HepG2 (cell line): ENCODE results near the gene NDUFB8. TPM values are rescaled to one million over a fixed set of nuclear protein-coding genes. Genes with fewer than 3 reads are reported as not detected.

ENCODE experiments used
- ATAC-seq: fragments of 200-7000 bp; cut with Tn5 transposase; 3 replicates; pipeline ENCODE4 v1.9.1; 2020; ENCODE audit warnings: mild to moderate bottlenecking, moderate library complexity
- BruUV-seq: library from RNA; stranded (reverse); fragments of 400-500 nt; replicated peaks from 2 replicates; lab custom pipeline; 2021; lab: Mats Ljungman, UMichigan
- CTCF ChIA-PET: fragments of 300-600 bp; formaldehyde crosslinking; extraction: SDS; loops from one replicate; lab custom pipeline; 2021; ENCODE audit warnings: low total read pairs, inconsistent platforms, low intra/inter-chr PET ratio; lab: Yijun Ruan, JAX
- POLR2A ChIA-PET: fragments of 350-600 bp; sonication (Branson Sonifier 250); formaldehyde crosslinking; loops from one replicate; lab custom pipeline; 2020; ENCODE audit warnings: antibody characterized with exemption, inconsistent platforms; lab: Yijun Ruan, JAX
- DNase-seq: peaks from one replicate; pipeline ENCODE4 v3.0.0-alpha.2; 2015; ENCODE audit warnings: low spot score
- FAIRE-seq: peaks from 3 replicates; lab custom pipeline; 2011; peaks lifted over from hg19 to GRCh38; lab: Jason Lieb, UNC
- H2AFZ ChIP-seq: one replicate; pipeline ENCODE4 v1.6.1; 2011; ENCODE audit warnings: low read length, inconsistent platforms
- H3K27ac ChIP-seq: fragments of 300-600 bp; 3 replicates; pipeline ENCODE4 v1.8.0; 2011; ENCODE audit warnings: mixed run types, mild to moderate bottlenecking, mixed read lengths, low read length, inconsistent platforms; ENCODE audit not compliant: insufficient read depth; ENCODE audit errors: extremely low read length
- H3K27me3 ChIP-seq, 2 experiments: fragments of 200-600 bp in 1 of 2; 2 replicates in 1 of 2; 3 replicates in 1 of 2; pipeline versions ENCODE4 v1.6.0 to v1.8.0; 2011; ENCODE audit warnings: low read length in 2 of 2, mild to moderate bottlenecking in 2 of 2, moderate library complexity in 2 of 2, inconsistent platforms in 1 of 2; ENCODE audit not compliant: insufficient read depth in 2 of 2, control insufficient read depth in 1 of 2
- H3K36me3 ChIP-seq, 2 experiments: fragments of 200-600 bp in 1 of 2; replicated peaks in 1 of 2; 2 replicates in 1 of 2; 3 replicates in 1 of 2; pipeline versions ENCODE4 v1.5.1 to v1.8.0; 2011; ENCODE audit warnings: low read length in 2 of 2, inconsistent platforms in 1 of 2; ENCODE audit not compliant: insufficient read depth in 2 of 2, control insufficient read depth in 1 of 2
- H3K4me1 ChIP-seq: 2 replicates; pipeline ENCODE4 v1.5.1; 2012; ENCODE audit warnings: low read length, inconsistent platforms; ENCODE audit not compliant: insufficient read depth
- H3K4me2 ChIP-seq: 2 replicates; pipeline ENCODE4 v1.6.0; 2011; ENCODE audit warnings: low read depth, low read length, inconsistent platforms
- H3K4me3 ChIP-seq, 3 experiments: fragments of 200-600 bp in 1 of 3; sonication (generic), shearing (Covaris generic) in 1 of 3; replicated peaks in 1 of 3; 2 replicates each; pipeline ENCODE4 v1.5.1; 2011 to 2016; ENCODE audit warnings: low read length in 3 of 3, inconsistent platforms in 2 of 3, low read depth in 2 of 3, mild to moderate bottlenecking in 2 of 3, control low read depth in 1 of 3, mixed read lengths in 1 of 3; ENCODE audit not compliant: insufficient read depth in 1 of 3
- H3K79me2 ChIP-seq: one replicate; pipeline ENCODE4 v1.6.1; 2011; ENCODE audit warnings: low read length, inconsistent platforms; ENCODE audit not compliant: insufficient read depth
- H3K9ac ChIP-seq: 2 replicates; pipeline ENCODE4 v1.6.0; 2011; ENCODE audit warnings: mild to moderate bottlenecking, low read depth, low read length, inconsistent platforms; ENCODE audit not compliant: insufficient read depth
- H3K9me3 ChIP-seq: 2 replicates; pipeline ENCODE4 v1.5.1; 2012; ENCODE audit warnings: mild to moderate bottlenecking, low read length
- H4K20me1 ChIP-seq: 2 replicates; pipeline ENCODE4 v1.6.0; 2011; ENCODE audit warnings: inconsistent platforms, mild to moderate bottlenecking, low read length, moderate library complexity; ENCODE audit not compliant: insufficient read depth
- HMG20B ChIP-seq: conservative IDR thresholded peaks from 2 replicates; pipeline ENCODE4 v1.6.1; 2016; ENCODE audit warnings: missing genetic modification reagents, missing compliant biosample characterization
- IRF9 ChIP-seq: sonication (generic); formaldehyde crosslinking; IDR thresholded peaks from 2 replicates; pipeline ENCODE4 v1.8.0; 2022; ENCODE audit warnings: missing genetic modification reagents, mild to moderate bottlenecking, borderline replicate concordance
- MED8 ChIP-seq: sonication (generic); formaldehyde crosslinking; IDR thresholded peaks from 2 replicates; pipeline ENCODE4 v1.8.1; 2023; ENCODE audit warnings: mild to moderate bottlenecking, missing genetic modification reagents; ENCODE audit not compliant: insufficient replicate concordance
- NCOR1 ChIP-seq: fragments of 200-600 bp; sonication (generic); IDR thresholded peaks from 2 replicates; pipeline ENCODE4 v1.7.0; 2017; ENCODE audit warnings: antibody characterized with exemption, low read length, borderline replicate concordance
- SIX1 ChIP-seq: sonication (generic); formaldehyde crosslinking; IDR thresholded peaks from 2 replicates; pipeline ENCODE4 v1.4.0; 2020; ENCODE audit warnings: missing genetic modification reagents, borderline replicate concordance
- STAG1 ChIP-seq: sonication (generic); formaldehyde crosslinking; IDR thresholded peaks from 2 replicates; pipeline ENCODE4 v1.4.0; 2020; ENCODE audit warnings: missing genetic modification reagents
- ZNF383 ChIP-seq: sonication (generic); formaldehyde crosslinking; IDR thresholded peaks from 2 replicates; pipeline ENCODE4 v1.4.0; 2020; ENCODE audit warnings: missing genetic modification reagents, mild to moderate bottlenecking, borderline replicate concordance
- ZNF614 ChIP-seq: IDR thresholded peaks from 2 replicates; pipeline ENCODE4 v1.6.1; 2018; ENCODE audit warnings: missing biosample characterization, missing genetic modification reagents, inconsistent platforms, borderline replicate concordance
- ZNF839 ChIP-seq: sonication (generic); formaldehyde crosslinking; IDR thresholded peaks from 2 replicates; pipeline ENCODE4 v1.4.0; 2020; ENCODE audit warnings: missing genetic modification reagents, mild to moderate bottlenecking, borderline replicate concordance
- ZSCAN20 ChIP-seq: sonication (generic); formaldehyde crosslinking; IDR thresholded peaks from 2 replicates; pipeline ENCODE4 v1.4.0; 2020; ENCODE audit warnings: missing genetic modification reagents, mild to moderate bottlenecking, borderline replicate concordance
- ZSCAN25 ChIP-seq: sonication (generic); formaldehyde crosslinking; IDR thresholded peaks from 2 replicates; pipeline ENCODE4 v1.8.0; 2022; ENCODE audit warnings: mild to moderate bottlenecking, missing genetic modification reagents
- WGBS: methylation state at CpG from one replicate; pipeline ENCODE4 v1.1.6; 2017; ENCODE audit warnings: low lambda C conversion rate; 5-methylcytosine and 5-hydroxymethylcytosine counted together
- in situ Hi-C: cut with HindIII; loops from 2 replicates; pipeline ENCODE4 v1.10.0; 2017; ENCODE audit warnings: low pct_unique_long_range_greater_than_20kb; ENCODE audit not compliant: extremely low pct_ligation_motif_present
- intact Hi-C: fragments of 100-400 bp; cut with micrococcal nuclease; formaldehyde crosslinking; loops from one replicate; pipeline ENCODE4 v1.10.0; 2022; ENCODE audit not compliant: unreplicated experiment
- polyA plus RNA-seq, 8 experiments: library from polyadenylated mRNA; depleted of rRNA in 3 of 8; stranded (reverse) in 7 of 8; unstranded in 1 of 8; fragments of >200 nt; fragmentation: Illumina TruSeq in 4 of 8; extraction: Trizol in 4 of 8; gene quantifications; 2 replicates each; pipeline versions ENCODE4 v1.2.1 to v1.2.3, GENCODE V29; 2011 to 2016; ENCODE audit warnings: low read depth in 4 of 8, missing spikeins in 1 of 8, mixed read lengths in 1 of 8; ENCODE audit not compliant: insufficient read depth in 1 of 8
- total RNA-seq, 5 experiments: library from RNA; depleted of rRNA; stranded (reverse); fragments of >200 nt; fragmentation: Illumina TruSeq; extraction: Trizol; gene quantifications; 2 replicates each; pipeline ENCODE4 v1.2.3, GENCODE V29; 2016; ENCODE audit warnings: low read depth in 1 of 5
- TF ChIP-seq, protein P1 (sequence below): sonication (generic); formaldehyde crosslinking; IDR thresholded peaks from 2 replicates; pipeline ENCODE4 v1.5.1; 2020; ENCODE audit warnings: mild to moderate bottlenecking, missing genetic modification reagents, borderline replicate concordance
- TF ChIP-seq, protein P2 (sequence below): sonication (generic); formaldehyde crosslinking; IDR thresholded peaks from 2 replicates; pipeline ENCODE4 v1.4.0; 2020; ENCODE audit warnings: missing genetic modification reagents
- TF ChIP-seq, protein P3 (sequence below): fragments of 450-650 bp; IDR thresholded peaks from 2 replicates; pipeline ENCODE4 v1.6.1; 2016

NDUFB8 gene
- total and polyA plus RNA-seq, 2 of the 13 experiments (the other 11 are each of a cell fraction or from before 2014, with no cell fraction given), result 210 to 216 TPM

GRCh38 chr10:100576282-100576635 lies 46.6 kb upstream of the NDUFB8 start:
- TF ChIP-seq ZSCAN20 (CRISPR knock-in tag), result no peak
- TF ChIP-seq ZSCAN25, result no peak
- no peak for TF ChIP-seq ZNF614 (CRISPR knock-in tag)
- TF ChIP-seq ZNF839 (CRISPR knock-in tag), result no peak
- TF ChIP-seq IRF9 (CRISPR knock-in tag), result no peak
- TF ChIP-seq, protein P1, sequence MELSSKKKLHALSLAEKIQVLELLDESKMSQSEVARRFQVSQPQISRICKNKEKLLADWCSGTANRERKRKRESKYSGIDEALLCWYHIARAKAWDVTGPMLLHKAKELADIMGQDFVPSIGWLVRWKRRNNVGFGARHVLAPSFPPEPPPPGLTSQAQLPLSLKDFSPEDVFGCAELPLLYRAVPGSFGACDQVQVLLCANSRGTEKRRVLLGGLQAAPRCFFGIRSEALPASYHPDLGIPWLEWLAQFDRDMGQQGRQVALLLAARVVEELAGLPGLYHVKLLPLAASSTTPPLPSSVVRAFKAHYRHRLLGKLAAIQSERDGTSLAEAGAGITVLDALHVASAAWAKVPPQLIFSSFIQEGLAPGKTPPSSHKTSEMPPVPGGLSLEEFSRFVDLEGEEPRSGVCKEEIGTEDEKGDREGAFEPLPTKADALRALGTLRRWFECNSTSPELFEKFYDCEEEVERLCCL (CRISPR knock-in tag), result no peak
- TF ChIP-seq SIX1 (CRISPR knock-in tag), result no peak
- no peak for TF ChIP-seq MED8 (CRISPR knock-in tag)
- TF ChIP-seq ZNF383 (CRISPR knock-in tag), result no peak
- TF ChIP-seq STAG1, result no peak
- TF ChIP-seq, protein P2, sequence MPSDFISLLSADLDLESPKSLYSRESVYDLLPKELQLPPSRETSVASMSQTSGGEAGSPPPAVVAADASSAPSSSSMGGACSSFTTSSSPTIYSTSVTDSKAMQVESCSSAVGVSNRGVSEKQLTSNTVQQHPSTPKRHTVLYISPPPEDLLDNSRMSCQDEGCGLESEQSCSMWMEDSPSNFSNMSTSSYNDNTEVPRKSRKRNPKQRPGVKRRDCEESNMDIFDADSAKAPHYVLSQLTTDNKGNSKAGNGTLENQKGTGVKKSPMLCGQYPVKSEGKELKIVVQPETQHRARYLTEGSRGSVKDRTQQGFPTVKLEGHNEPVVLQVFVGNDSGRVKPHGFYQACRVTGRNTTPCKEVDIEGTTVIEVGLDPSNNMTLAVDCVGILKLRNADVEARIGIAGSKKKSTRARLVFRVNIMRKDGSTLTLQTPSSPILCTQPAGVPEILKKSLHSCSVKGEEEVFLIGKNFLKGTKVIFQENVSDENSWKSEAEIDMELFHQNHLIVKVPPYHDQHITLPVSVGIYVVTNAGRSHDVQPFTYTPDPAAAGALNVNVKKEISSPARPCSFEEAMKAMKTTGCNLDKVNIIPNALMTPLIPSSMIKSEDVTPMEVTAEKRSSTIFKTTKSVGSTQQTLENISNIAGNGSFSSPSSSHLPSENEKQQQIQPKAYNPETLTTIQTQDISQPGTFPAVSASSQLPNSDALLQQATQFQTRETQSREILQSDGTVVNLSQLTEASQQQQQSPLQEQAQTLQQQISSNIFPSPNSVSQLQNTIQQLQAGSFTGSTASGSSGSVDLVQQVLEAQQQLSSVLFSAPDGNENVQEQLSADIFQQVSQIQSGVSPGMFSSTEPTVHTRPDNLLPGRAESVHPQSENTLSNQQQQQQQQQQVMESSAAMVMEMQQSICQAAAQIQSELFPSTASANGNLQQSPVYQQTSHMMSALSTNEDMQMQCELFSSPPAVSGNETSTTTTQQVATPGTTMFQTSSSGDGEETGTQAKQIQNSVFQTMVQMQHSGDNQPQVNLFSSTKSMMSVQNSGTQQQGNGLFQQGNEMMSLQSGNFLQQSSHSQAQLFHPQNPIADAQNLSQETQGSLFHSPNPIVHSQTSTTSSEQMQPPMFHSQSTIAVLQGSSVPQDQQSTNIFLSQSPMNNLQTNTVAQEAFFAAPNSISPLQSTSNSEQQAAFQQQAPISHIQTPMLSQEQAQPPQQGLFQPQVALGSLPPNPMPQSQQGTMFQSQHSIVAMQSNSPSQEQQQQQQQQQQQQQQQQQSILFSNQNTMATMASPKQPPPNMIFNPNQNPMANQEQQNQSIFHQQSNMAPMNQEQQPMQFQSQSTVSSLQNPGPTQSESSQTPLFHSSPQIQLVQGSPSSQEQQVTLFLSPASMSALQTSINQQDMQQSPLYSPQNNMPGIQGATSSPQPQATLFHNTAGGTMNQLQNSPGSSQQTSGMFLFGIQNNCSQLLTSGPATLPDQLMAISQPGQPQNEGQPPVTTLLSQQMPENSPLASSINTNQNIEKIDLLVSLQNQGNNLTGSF (CRISPR knock-in tag), result no peak
- TF ChIP-seq, protein P3, sequence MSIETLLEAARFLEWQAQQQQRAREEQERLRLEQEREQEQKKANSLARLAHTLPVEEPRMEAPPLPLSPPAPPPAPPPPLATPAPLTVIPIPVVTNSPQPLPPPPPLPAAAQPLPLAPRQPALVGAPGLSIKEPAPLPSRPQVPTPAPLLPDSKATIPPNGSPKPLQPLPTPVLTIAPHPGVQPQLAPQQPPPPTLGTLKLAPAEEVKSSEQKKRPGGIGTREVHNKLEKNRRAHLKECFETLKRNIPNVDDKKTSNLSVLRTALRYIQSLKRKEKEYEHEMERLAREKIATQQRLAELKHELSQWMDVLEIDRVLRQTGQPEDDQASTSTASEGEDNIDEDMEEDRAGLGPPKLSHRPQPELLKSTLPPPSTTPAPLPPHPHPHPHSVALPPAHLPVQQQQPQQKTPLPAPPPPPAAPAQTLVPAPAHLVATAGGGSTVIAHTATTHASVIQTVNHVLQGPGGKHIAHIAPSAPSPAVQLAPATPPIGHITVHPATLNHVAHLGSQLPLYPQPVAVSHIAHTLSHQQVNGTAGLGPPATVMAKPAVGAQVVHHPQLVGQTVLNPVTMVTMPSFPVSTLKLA, result no peak
- no peak for TF ChIP-seq NCOR1
- no peak for TF ChIP-seq HMG20B (CRISPR knock-in tag)
- WGBS, result 26% methylated on average over 5 of the region's 5 CpGs
- no peaks in the 10 kb centered on the region for H3K36me3 ChIP-seq
- no peak overlapping the region for H3K9ac ChIP-seq
- no peaks in the 10 kb centered on the region for H3K79me2 ChIP-seq
- ChIA-PET CTCF (no interaction called here), POLR2A (no interaction called here)
- DNase-seq (no peak), FAIRE-seq (no peak), ATAC-seq (no peak)
- intact Hi-C loops, result no loop called here
- no TSS peak for BruUV-seq
- no peaks in the 10 kb centered on the region for H3K9me3 ChIP-seq
- in situ Hi-C loops, result no loop called here
- H3K4me1 ChIP-seq, result no peaks in the 10 kb centered on the region
- no peak overlapping the region for H2AFZ ChIP-seq
- H3K27ac ChIP-seq, result no peak overlapping the region
- H3K4me2 ChIP-seq, result no peak overlapping the region
- H4K20me1 ChIP-seq, result no peaks in the 10 kb centered on the region
- H3K27me3 ChIP-seq, result peaks cover 2 to 34% of the 10 kb centered on the region in 2 experiments; a peak in 4 of 5 replicates
- no peak overlapping the region for H3K4me3 ChIP-seq
